Activated T-helper 9 cell treated with anti-CD3 and anti-CD28 coated beads, Interleukin-2, amount 50 U/mL, for 16 hours (primary cell): ENCODE data around the gene MGLL.

Source experiments
- DNase-seq: peaks from one replicate; pipeline ENCODE4 v3.0.0-alpha.2; 2020; ENCODE audit warnings: low read depth

The MGLL gene

GRCh38 chr3:127722091-127722784 is 100.1 kb downstream of the MGLL start:
- DNase-seq = no peak

- no peak for DNase-seq
Measured at GRCh38 chr3:127720985-127721935, 101.1 kb downstream of the MGLL start.

GRCh38 chr3:127720161-127720823 is 102.0 kb downstream of the MGLL start:
- DNase-seq = no peak

DNA sequence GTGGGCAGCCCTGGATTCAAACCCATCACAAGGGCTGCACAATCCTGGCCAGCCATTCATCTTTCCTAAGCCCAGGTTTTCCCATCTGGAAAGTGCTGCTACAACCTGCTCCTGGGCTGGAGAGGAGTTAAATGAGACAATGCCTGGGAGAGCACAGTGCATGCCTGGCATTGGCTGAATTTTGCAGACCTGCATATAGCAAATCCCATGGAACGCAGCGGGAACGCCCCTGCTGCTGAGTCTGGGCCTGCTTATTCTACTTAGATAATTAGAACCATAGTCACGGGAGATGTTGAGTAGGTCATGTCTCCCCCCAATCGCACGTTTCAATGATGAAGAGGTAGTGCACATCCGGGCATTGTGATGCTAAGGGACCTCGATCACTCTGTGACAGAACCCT is 102.9 kb downstream of the MGLL start:
- DNase-seq = no peak

- DNase-seq = no peak
Measured at GRCh38 chr3:127718916-127719290, 103.4 kb downstream of the MGLL start.

GRCh38 chr3:127718245-127718915 is 103.9 kb downstream of the MGLL start:
- no peak for DNase-seq

DNA sequence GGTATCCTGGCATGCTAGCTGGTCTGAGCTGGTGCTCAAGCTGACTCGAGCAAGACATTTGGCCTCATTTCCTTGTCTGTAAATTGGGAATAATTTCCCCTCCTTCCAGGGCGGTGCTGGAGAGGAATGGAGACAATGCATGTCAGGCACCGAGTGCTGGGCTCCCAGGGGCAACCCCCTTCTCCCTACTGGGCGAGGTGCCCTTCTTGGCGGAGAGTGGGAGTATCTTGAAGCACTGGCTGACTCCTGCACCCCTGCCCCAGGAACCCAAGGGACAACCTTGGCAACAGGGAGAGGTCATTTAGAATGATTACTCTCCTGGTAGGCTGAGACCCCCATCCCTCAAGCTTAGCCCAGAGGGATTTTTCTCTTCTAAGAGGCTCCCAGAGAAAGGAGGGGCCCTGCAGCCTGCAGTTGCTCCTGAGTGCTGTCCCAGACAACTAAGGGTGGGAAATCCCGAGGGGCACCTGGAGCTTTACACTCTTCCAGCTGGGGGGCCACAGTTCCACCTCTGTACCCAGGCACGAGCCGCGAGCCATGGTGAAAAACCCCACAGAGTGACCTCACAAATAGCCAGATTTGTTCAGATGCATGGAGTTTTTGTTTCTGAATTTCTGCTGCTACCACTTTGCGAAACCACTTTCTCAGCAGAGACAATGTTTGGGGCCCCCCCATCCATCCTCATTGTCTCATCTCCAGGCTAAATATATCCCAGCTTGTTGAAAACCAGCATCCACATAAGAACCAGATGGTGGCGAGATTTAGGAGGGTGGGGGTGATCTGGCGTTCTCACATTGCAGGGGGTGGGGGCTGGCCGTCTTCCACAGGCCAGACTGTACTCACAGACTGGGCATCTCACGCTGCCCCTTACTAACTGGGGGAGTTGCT is 104.7 kb downstream of the MGLL start:
- no peak for DNase-seq

DNA sequence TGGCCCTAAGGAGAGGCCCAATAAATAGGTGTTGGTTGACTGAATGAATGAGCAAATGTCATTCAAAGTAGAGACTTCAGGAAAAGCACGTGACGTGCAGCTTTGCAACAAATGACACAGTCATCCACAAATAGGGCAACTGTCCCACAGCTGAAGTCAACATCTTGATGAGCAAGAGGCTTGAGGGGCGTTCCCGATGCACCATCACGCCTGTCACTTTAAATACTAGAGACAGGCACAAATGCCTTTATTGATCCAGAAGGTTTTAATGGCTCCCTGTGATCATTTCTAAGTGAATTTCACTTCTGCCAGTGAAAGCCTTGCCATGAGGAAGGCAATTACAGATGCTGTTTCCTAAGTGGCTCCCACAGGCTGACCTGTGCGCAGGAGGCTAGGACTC is 105.9 kb downstream of the MGLL start:
- DNase-seq = no peak

GRCh38 chr3:127715532-127715931 is 106.8 kb downstream of the MGLL start:
- DNase-seq = no peak

DNA sequence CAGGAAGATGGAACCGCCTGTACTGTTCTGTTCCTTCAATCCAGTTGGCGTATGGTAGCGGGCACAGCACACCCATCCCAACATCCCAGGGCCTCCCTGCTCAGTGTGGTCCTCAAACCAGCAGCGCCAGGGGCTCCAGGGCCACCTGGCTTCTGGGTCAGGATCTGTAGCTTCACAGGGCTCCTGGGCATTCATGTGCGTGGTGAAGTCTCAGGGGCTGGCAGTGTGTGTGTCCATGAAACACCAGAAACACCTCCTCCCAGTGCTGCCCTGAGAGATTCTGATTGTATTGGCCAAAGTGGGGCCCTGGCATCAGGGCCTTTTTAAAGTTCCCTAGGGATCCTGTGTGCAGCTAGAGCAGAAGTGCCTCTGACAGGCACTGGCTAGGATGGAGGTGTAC is 107.4 kb downstream of the MGLL start:
- DNase-seq = no peak

DNA sequence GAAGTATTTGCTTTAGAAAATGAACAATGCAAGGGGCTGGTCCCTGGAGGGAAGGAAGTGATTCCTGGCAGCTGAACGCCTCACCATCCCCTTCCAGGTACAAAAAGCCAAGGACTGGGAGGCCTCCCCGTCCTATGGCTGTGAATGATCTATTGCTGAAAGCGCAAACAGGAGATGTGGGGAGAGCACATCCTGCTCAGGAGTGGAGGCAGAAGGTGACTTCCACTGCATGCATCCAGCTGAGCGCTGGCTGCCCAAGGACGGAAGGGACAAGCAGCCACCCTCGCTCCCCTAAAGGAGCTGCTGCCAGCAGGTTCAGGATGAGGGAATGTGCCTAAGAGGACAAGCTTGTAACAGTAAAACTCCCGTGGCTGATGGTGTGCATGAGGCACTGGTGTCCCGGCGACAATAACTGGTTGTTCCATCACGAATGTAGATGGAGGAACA is 108.2 kb downstream of the MGLL start:
- DNase-seq = no peak

DNA sequence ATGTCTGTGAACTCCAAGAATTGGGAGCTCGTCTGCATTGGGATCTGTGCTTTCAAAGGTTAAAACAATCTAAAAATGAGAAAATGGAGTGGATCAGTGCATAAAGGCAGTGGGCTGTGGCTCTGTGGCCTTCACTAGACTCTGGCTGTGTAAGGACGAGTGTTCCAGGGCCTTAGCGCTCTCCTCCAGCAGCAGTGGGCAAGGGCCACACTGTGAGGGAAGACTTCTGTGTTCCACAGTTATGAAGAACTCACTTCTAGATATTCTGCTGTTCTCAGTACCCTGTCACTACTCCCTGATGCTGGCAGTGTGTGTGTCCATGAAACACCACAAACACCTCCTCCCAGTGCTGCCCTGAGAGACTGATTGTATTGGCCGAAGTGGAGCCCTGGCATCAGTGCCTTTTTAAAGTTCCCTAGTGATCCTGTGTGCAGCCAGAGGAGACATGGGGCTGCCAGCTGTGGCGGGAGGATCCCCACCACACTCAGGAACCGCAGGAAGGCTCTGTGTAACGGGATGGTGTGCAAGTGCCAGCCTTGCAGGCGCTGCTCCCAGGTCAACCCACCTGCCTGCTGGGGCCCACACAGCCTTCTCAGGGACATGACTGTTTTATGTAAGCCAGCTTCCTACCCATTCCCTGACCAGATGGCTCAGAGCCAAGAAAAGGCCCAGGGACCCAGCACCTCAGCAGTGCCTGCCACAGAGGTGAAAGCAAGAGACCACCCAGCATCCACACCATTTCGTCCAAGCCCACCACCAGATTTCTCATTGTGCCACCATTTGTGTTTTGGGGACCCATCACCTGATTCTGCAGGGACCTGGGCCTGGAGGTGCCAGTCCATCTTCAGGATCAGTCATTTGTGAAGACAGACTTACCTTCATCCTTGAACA is 109.2 kb downstream of the MGLL start:
- no peak for DNase-seq

- no peak for DNase-seq
Measured at GRCh38 chr3:127712461-127712860, 109.9 kb downstream of the MGLL start.

- DNase-seq = no peak
Measured at GRCh38 chr3:127711896-127712295, 110.4 kb downstream of the MGLL start.

- no peak for DNase-seq
Measured at GRCh38 chr3:127711021-127711695, 111.2 kb downstream of the MGLL start.

GRCh38 chr3:127710155-127710941 is 112.0 kb downstream of the MGLL start:
- DNase-seq = no peak

DNA sequence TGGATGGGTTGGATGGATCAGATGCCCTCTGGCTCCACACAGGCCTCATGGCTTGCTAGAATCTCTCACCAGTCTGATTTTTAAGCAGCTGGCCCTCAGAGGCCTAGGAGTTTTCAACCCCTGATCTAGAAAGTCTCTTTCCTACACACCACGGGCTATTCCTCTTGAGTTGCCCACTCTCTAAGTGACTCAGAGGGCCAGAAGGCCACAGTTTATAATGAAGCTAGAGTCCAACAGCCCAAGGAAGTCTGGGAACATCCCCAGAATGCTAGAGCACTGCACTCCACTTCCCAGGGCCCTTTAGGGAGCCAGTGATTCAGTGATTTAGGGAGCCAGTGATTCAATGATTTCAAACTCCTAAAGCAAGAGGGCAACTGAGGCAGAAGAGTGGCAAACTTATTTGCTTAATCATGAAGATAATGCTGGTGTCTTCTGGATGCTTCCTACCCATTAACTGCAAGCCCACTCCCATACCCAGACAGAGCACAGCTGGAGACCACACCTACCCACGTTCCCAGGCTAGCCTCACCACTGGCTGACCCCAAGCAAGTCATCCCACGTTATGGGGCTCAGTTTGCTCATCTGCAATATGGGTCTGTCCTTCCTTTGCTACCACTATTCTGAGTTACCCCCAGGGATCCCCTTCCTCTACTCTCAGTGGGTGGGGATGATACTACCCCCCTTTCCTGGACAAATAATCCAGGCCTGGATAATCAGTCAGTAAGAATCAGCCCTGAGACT is 112.8 kb downstream of the MGLL start:
- DNase-seq = no peak

GRCh38 chr3:127708837-127709236 is 113.5 kb downstream of the MGLL start:
- DNase-seq = no peak
